ENCODE measurements around the gene PNKD.

The PNKD gene

GRCh38 chr2:218345491-218346236 is 75.3 kb downstream of the PNKD start:
- DNase-seq, result no peak

- DNase-seq, result no peak
These were observed 76.9 kb downstream of the PNKD start for GRCh38 chr2:218347172-218347571.

- no peak for DNase-seq
These were observed 83.7 kb downstream of the PNKD start for GRCh38 chr2:218354045-218354444.

- no peak for DNase-seq
These were observed 84.6 kb downstream of the PNKD start for GRCh38 chr2:218354850-218355443.

GRCh38 chr2:218357236-218358177 is 87.2 kb downstream of the PNKD start:
- DNase-seq, result no peak

GRCh38 chr2:218360453-218360852 is 90.1 kb downstream of the PNKD start:
- no peak for DNase-seq

- DNase-seq, result no peak
These were observed 92.3 kb downstream of the PNKD start for GRCh38 chr2:218362606-218363005.

- DNase-seq, result no peak
These were observed 93.4 kb downstream of the PNKD start for GRCh38 chr2:218363736-218364135.

GRCh38 chr2:218364196-218364595 is 93.9 kb downstream of the PNKD start:
- no peak for DNase-seq

GRCh38 chr2:218366621-218367414 is 96.5 kb downstream of the PNKD start:
- no peak for DNase-seq

GRCh38 chr2:218367415-218368149 is 97.3 kb downstream of the PNKD start:
- no peak for DNase-seq

- DNase-seq, result no peak
These were observed 97.8 kb downstream of the PNKD start for GRCh38 chr2:218368150-218368528.

GRCh38 chr2:218368621-218369153 is 98.4 kb downstream of the PNKD start:
- no peak for DNase-seq

- DNase-seq, result peak; percentile 12
These were observed 99.0 kb downstream of the PNKD start for GRCh38 chr2:218369330-218369729.

- no peak for DNase-seq
These were observed 100.2 kb downstream of the PNKD start for GRCh38 chr2:218370410-218371063.

- no peak for DNase-seq
These were observed 101.6 kb downstream of the PNKD start for GRCh38 chr2:218371983-218372350.

- DNase-seq, result no peak
These were observed 104.5 kb downstream of the PNKD start for GRCh38 chr2:218374795-218375194.

- no peak for DNase-seq
These were observed 104.9 kb downstream of the PNKD start for GRCh38 chr2:218375212-218375611.

GRCh38 chr2:218378053-218378452 is 107.7 kb downstream of the PNKD start:
- no peak for DNase-seq

GRCh38 chr2:218381916-218382366 is 111.6 kb downstream of the PNKD start, which contains the start of gene SLC11A1:
Gene SLC11A1 (plus strand): TSS chr2:218382273. CDS start chr2:218382369, 96 bp downstream.
- no peak for DNase-seq

- no peak for DNase-seq
These were observed 112.5 kb downstream of the PNKD start for GRCh38 chr2:218382785-218383184.

Data from NCI-H1105 (cell line).